ENCODE data around the gene PXDC1. TPM values are rescaled to one million over a fixed set of nuclear protein-coding genes. Genes with fewer than 3 reads are reported as not detected.

Gene PXDC1
- total and polyA plus RNA-seq, 2 experiments from 2014 or later, result 1.2 to 1.8 TPM

DNA sequence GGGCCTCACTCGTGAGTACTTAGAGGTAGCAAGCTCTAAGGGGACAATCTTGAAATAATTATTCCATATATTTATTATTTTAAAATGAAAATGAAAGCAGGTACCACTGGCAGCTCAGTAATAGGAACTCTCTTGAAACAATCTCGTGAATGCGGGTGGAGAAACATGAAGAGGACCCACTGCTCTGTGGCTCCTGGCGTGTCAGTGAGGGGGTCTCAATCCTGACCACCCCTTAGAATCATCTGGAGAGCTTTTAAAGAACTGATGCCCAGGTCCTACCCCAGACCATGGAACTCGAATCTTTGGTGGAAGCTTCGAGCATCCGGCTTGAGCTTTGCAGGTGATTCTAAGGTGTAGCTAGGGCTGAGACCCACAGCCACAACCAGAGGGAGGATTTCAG, 23.9 kb upstream of the PXDC1 start:
- peaks cover 13% of the 10 kb centered on the region; the same call in 1 of the 2 replicates for H3K9me2 ChIP-seq (ENCODE audit: insufficient read depth)
- H4K20me1 ChIP-seq (replicated peaks; ENCODE audit: insufficient read depth), result no peaks in the 10 kb centered on the region
- no peaks in the 10 kb centered on the region for H3K36me3 ChIP-seq (ENCODE audit: insufficient read depth)
- H3K79me2 ChIP-seq (replicated peaks; ENCODE audit: insufficient read depth), result no peaks in the 10 kb centered on the region
- ATAC-seq (no peak), DNase-seq (ENCODE audit: low spot score) (no peak)
- 0 out of 2 replicates have a peak, but pooled peaks cover 8% of the 10 kb centered on the region for H3K27me3 ChIP-seq (ENCODE audit: insufficient read depth)
- H3K27ac ChIP-seq (ENCODE audit: low read depth), result no peak overlapping the region
- Mint-ChIP-seq H3K9me3 (peaks cover 4% of the 10 kb centered on the region; the same call in 2 of the 3 replicates), H3K27me3 (ENCODE audit: insufficient read depth, low read depth, poor library complexity) (peaks cover 3% of the 10 kb centered on the region), H3K4me3 (no peak overlapping the region), H3K27ac (no peak overlapping the region), H3K4me1 (peaks cover 11% of the 10 kb centered on the region), H3K36me3 (ENCODE audit: low read depth) (no peaks in the 10 kb centered on the region)
- no peak overlapping the region for H3K4me3 ChIP-seq
- H3K4me2 ChIP-seq, result no peak overlapping the region
- no peak for TF ChIP-seq NANOG (IDR thresholded peaks at IDR 0.05; ENCODE audit: borderline replicate concordance)
- TF ChIP-seq EZH2phosphoT487 (IDR thresholded peaks at IDR 0.05; ENCODE audit: unreplicated experiment), result no peak
- no peak for TF ChIP-seq ZNF331 (CRISPR knock-in tag; IDR thresholded peaks at IDR 0.05; ENCODE audit: low read depth)
- TF ChIP-seq STAT1 (IDR thresholded peaks at IDR 0.05; ENCODE audit: unreplicated experiment), result no peak
- TF ChIP-seq CTCF (conservative IDR thresholded peaks at IDR 0.05; ENCODE audit: low read depth in 2 of 2), result no peak
- TF ChIP-seq ZNF462 (CRISPR knock-in tag; IDR thresholded peaks at IDR 0.05), result no peak
- no peak for TF ChIP-seq CREB1 (CRISPR knock-in tag; IDR thresholded peaks at IDR 0.05; ENCODE audit: low read depth)
- no peak for TF ChIP-seq POLR2AphosphoS5 (IDR thresholded peaks at IDR 0.05; ENCODE audit: low read depth)
- no peak for TF ChIP-seq ZNF114 (CRISPR knock-in tag; IDR thresholded peaks at IDR 0.05)
- TF ChIP-seq REST (IDR thresholded peaks at IDR 0.05; ENCODE audit: unreplicated experiment), result no peak
- TF ChIP-seq JUNB (IDR thresholded peaks at IDR 0.05; ENCODE audit: unreplicated experiment), result no peak
- TF ChIP-seq ETS1 (IDR thresholded peaks at IDR 0.05), result no peak
- TF ChIP-seq EZH2 (IDR thresholded peaks at IDR 0.05; ENCODE audit: low read depth, unreplicated experiment), result no peak
- no peaks in the 10 kb centered on the region for H3F3A ChIP-seq (replicated peaks; ENCODE audit: low read depth)
- no peak overlapping the region for H2AFZ ChIP-seq
- peaks cover 6% of the 10 kb centered on the region for H3K4me1 ChIP-seq (ENCODE audit: insufficient read depth)
